GM21367 (cell line): ENCODE data around the gene CXorf51A.
"Not testable (repeated sequence)": the region's sequence is repeated elsewhere in the genome, so short reads cannot be mapped to it uniquely, and the experiment has no call there.

Experiments used
- ATAC-seq: cut with Tn5 transposase; IDR thresholded peaks from one replicate; pipeline ENCODE4 v1.9.1; 2021; ENCODE audit not compliant: unreplicated experiment

Gene CXorf51A

GRCh38 chrX:146814644-146815043 is at the start of gene CXorf51A:
Gene CXorf51A, minus strand, starts transcription at chrX:146814744. Its CDS starts 21 bp downstream, at chrX:146814723.
- ATAC-seq = not testable (repeated sequence)

- ATAC-seq = no peak
These were observed 49.0 kb upstream of the CXorf51A start for GRCh38 chrX:146863566-146863965.

- ATAC-seq = no peak
These were observed 39.7 kb upstream of the CXorf51A start for GRCh38 chrX:146854281-146854680.

- no peak for ATAC-seq
These were observed 17.4 kb upstream of the CXorf51A start for GRCh38 chrX:146831994-146832393.

DNA sequence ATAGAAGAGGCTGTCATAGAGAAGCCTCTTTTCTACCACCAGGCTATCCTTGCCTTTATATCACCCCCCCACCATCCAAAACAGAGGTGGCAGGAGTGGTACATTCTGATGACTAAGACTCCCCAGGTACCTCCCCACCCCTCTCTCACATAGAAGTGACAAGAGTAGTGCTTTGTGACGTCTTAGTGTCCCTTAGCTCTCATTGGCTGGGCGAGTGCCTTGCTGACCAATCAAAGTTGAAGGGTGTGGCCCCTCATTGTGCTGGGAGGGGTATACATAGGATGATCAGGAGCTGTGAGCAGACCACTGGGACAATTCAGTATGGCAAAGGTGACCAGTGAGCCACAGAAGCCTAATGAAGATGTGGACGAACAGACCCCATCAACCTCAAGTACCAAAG is 5.1 kb downstream of the CXorf51A start, which contains the start of gene CXorf51B:
Gene CXorf51B (plus strand): TSS at position 301 of the 400 bp plus-strand sequence. CDS start 21 bp downstream, at position 322.
- ATAC-seq = not testable (repeated sequence)
